Ishikawa (cell line): Measurements from ENCODE around the gene CCDC192.

ENCODE experiments used
- CEBPB ChIP-seq: IDR thresholded peaks from 2 replicates; pipeline ENCODE4 v1.6.1; 2012
- CREB1 ChIP-seq: IDR thresholded peaks from 2 replicates; pipeline ENCODE4 v1.6.1; 2012; ENCODE audit warnings: low read depth
- EGR1 ChIP-seq: IDR thresholded peaks from 2 replicates; pipeline ENCODE4 v1.6.1; 2012
- EP300 ChIP-seq: IDR thresholded peaks from 2 replicates; pipeline ENCODE4 v1.6.1; 2012; ENCODE audit warnings: borderline replicate concordance
- FOXM1 ChIP-seq: IDR thresholded peaks from 2 replicates; pipeline ENCODE4 v1.6.1; 2012; ENCODE audit warnings: low read depth, borderline replicate concordance
- MAX ChIP-seq: IDR thresholded peaks from 2 replicates; pipeline ENCODE4 v1.6.1; 2012
- NFIC ChIP-seq: IDR thresholded peaks from 2 replicates; pipeline ENCODE4 v1.6.1; 2012
- RAD21 ChIP-seq: IDR thresholded peaks from 2 replicates; pipeline ENCODE4 v1.6.1; 2012; ENCODE audit warnings: low read depth
- TAF1 ChIP-seq: IDR thresholded peaks from 2 replicates; pipeline ENCODE4 v1.6.1; 2012; ENCODE audit warnings: low read depth, mild to moderate bottlenecking
- TCF12 ChIP-seq: IDR thresholded peaks from 2 replicates; pipeline ENCODE4 v1.6.1; 2012; ENCODE audit warnings: low read depth
- TEAD4 ChIP-seq: IDR thresholded peaks from 2 replicates; pipeline ENCODE4 v1.6.1; 2012
- USF1 ChIP-seq: IDR thresholded peaks from 2 replicates; pipeline ENCODE4 v1.6.1; 2012
- YY1 ChIP-seq: IDR thresholded peaks from 2 replicates; pipeline ENCODE4 v1.6.1; 2012; ENCODE audit warnings: low read depth
- ZBTB7A ChIP-seq: IDR thresholded peaks from 2 replicates; pipeline ENCODE4 v1.6.1; 2012; ENCODE audit warnings: low read depth
- TF ChIP-seq, protein P1 (sequence below): IDR thresholded peaks from 2 replicates; pipeline ENCODE4 v1.6.1; 2012; ENCODE audit warnings: low read depth, mild to moderate bottlenecking

The CCDC192 gene

DNA sequence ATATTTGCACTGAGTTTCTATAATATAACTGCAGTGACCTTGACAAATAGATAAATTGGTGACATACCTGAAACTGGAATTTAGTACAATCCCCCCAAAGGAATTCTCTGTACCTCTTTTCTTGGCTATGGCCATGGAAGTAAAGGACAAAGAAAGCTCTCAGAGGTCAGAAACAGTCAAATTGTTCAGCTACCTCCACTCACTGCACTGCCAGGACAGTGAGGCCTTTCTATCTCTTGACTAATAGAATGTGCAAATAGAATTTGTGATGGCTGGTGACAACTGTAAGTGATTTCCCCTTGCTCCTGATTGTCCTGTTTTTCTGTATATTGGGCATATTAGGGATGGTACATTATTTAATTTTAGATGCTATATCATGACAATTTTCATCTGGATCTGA lies 67.1 kb downstream of the CCDC192 start:
- no peak for TF ChIP-seq YY1
- TF ChIP-seq CEBPB = no peak
- TF ChIP-seq USF1 = no peak
- no peak for TF ChIP-seq ZBTB7A
- no peak for TF ChIP-seq NFIC
- no peak for TF ChIP-seq TAF1
- no peak for TF ChIP-seq MAX
- TF ChIP-seq RAD21 = no peak
- TF ChIP-seq TEAD4 = no peak
- no peak for TF ChIP-seq EP300
- TF ChIP-seq EGR1 = no peak
- no peak for TF ChIP-seq CREB1
- TF ChIP-seq, protein P1, sequence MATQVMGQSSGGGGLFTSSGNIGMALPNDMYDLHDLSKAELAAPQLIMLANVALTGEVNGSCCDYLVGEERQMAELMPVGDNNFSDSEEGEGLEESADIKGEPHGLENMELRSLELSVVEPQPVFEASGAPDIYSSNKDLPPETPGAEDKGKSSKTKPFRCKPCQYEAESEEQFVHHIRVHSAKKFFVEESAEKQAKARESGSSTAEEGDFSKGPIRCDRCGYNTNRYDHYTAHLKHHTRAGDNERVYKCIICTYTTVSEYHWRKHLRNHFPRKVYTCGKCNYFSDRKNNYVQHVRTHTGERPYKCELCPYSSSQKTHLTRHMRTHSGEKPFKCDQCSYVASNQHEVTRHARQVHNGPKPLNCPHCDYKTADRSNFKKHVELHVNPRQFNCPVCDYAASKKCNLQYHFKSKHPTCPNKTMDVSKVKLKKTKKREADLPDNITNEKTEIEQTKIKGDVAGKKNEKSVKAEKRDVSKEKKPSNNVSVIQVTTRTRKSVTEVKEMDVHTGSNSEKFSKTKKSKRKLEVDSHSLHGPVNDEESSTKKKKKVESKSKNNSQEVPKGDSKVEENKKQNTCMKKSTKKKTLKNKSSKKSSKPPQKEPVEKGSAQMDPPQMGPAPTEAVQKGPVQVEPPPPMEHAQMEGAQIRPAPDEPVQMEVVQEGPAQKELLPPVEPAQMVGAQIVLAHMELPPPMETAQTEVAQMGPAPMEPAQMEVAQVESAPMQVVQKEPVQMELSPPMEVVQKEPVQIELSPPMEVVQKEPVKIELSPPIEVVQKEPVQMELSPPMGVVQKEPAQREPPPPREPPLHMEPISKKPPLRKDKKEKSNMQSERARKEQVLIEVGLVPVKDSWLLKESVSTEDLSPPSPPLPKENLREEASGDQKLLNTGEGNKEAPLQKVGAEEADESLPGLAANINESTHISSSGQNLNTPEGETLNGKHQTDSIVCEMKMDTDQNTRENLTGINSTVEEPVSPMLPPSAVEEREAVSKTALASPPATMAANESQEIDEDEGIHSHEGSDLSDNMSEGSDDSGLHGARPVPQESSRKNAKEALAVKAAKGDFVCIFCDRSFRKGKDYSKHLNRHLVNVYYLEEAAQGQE = no peak
- TF ChIP-seq FOXM1 = no peak

GRCh38 chr5:127772531-127772930 lies 69.3 kb downstream of the CCDC192 start:
- TF ChIP-seq NFIC (no peak), FOXM1 (no peak), MAX (no peak), CEBPB (no peak), TEAD4 (no peak), YY1 (no peak), TAF1 (no peak), USF1 (no peak)
- TF ChIP-seq, protein P1 = no peak

DNA sequence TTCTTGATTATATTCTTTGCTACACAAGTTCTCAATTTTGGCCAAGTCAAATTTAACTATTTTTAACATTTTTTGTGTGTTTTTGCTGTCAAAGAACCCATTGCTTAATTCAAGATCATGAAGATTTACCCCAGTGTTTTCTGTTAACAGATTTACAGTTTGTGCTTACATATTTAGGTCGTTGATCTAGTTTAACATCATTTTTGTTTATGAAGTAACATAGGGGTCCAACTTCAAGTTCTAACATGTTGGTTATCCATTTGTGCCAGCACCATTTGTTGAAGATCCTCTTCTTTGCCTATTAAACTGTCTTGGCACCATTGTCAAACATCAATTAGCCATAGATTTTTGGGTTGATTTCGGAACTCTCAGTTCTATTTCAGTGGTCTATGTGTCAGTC lies 71.0 kb downstream of the CCDC192 start:
- TF ChIP-seq YY1 (no peak), CREB1 (no peak), TEAD4 (no peak), TAF1 (no peak), EGR1 (no peak), USF1 (no peak), FOXM1 (no peak), MAX (no peak), EP300 (no peak), RAD21 (no peak), CEBPB (no peak)
- TF ChIP-seq, protein P1 = no peak

- TF ChIP-seq YY1 = no peak
- no peak for TF ChIP-seq USF1
- no peak for TF ChIP-seq EGR1
- TF ChIP-seq CREB1 = no peak
- no peak for TF ChIP-seq TAF1
- no peak for TF ChIP-seq ZBTB7A
- no peak for TF ChIP-seq NFIC
- TF ChIP-seq TEAD4 = no peak
- TF ChIP-seq, protein P1 = no peak
- TF ChIP-seq FOXM1 = no peak
- no peak for TF ChIP-seq TCF12
Observed at GRCh38 chr5:127776477-127776876, 73.3 kb downstream of the CCDC192 start.
